Measurements from ENCODE around the gene AKAP6.
A peak's percentile ranks its signal among the peaks of the same experiment; 100 is the strongest.
"Not testable (repeated sequence)": the region's sequence is repeated elsewhere in the genome, so short reads cannot be mapped to it uniquely, and the experiment has no call there.

The AKAP6 gene

GRCh38 chr14:32793033-32793432, 463.9 kb downstream of the AKAP6 start:
- DNase-seq: not testable (repeated sequence)

GRCh38 chr14:32800320-32800719, 471.2 kb downstream of the AKAP6 start:
- no peak for DNase-seq

GRCh38 chr14:32802295-32802694, 473.2 kb downstream of the AKAP6 start:
- no peak for DNase-seq

GRCh38 chr14:32805979-32806378, 476.9 kb downstream of the AKAP6 start:
- no peak for DNase-seq

GRCh38 chr14:32808644-32809043, 479.5 kb downstream of the AKAP6 start:
- DNase-seq: no peak

GRCh38 chr14:32809255-32809654, 480.2 kb downstream of the AKAP6 start:
- DNase-seq: no peak

GRCh38 chr14:32813401-32813800, 484.3 kb downstream of the AKAP6 start:
- DNase-seq: no peak

- no peak for DNase-seq
These were observed 485.6 kb downstream of the AKAP6 start for GRCh38 chr14:32814721-32815120.

GRCh38 chr14:32816588-32816987, 487.5 kb downstream of the AKAP6 start:
- DNase-seq: no peak

- DNase-seq: no peak
These were observed 488.7 kb downstream of the AKAP6 start for GRCh38 chr14:32817780-32818179.

- DNase-seq: no peak
These were observed 489.5 kb downstream of the AKAP6 start for GRCh38 chr14:32818581-32818980.

- DNase-seq: no peak
These were observed 491.1 kb downstream of the AKAP6 start for GRCh38 chr14:32820181-32820580.

- DNase-seq: no peak
These were observed 491.6 kb downstream of the AKAP6 start for GRCh38 chr14:32820682-32821081.

GRCh38 chr14:32821964-32822653, 493.0 kb downstream of the AKAP6 start:
- no peak for DNase-seq

GRCh38 chr14:32823706-32824105, 494.6 kb downstream of the AKAP6 start:
- DNase-seq: no peak

- DNase-seq: no peak
These were observed 495.1 kb downstream of the AKAP6 start for GRCh38 chr14:32824195-32824594.

GRCh38 chr14:32825058-32825457, 496.0 kb downstream of the AKAP6 start:
- DNase-seq: peak; percentile 59

GRCh38 chr14:32826404-32827082, 497.4 kb downstream of the AKAP6 start:
- peak; percentile 64 for DNase-seq

GRCh38 chr14:32827514-32827913, 498.4 kb downstream of the AKAP6 start:
- no peak for DNase-seq

GRCh38 chr14:32835924-32836323, 506.8 kb downstream of the AKAP6 start:
- no peak for DNase-seq

- DNase-seq: no peak
These were observed 512.6 kb downstream of the AKAP6 start for GRCh38 chr14:32841698-32842097.

GRCh38 chr14:32846821-32847365, 517.8 kb downstream of the AKAP6 start:
- DNase-seq: no peak

- DNase-seq: no peak
These were observed 518.8 kb downstream of the AKAP6 start for GRCh38 chr14:32847867-32848266.

- no peak for DNase-seq
These were observed 536.8 kb downstream of the AKAP6 start for GRCh38 chr14:32865827-32866376.

All from retina (tissue), 1 donor.